RWPE2 (cell line): ENCODE results near the gene PRDM4.

Experiments
- ATAC-seq: fragments of 200-7000 bp; cut with Tn5 transposase; 3 replicates; pipeline ENCODE4 v1.9.1; 2021; ENCODE audit warnings: low read depth
- DNase-seq: peaks from one replicate; pipeline ENCODE4 v3.0.0-alpha.2; 2020; ENCODE audit warnings: low spot score
- H3K27ac ChIP-seq: fragments of 450-650 bp; 2 replicates; pipeline ENCODE4 v1.5.1; 2017; ENCODE audit warnings: mild to moderate bottlenecking; ENCODE audit not compliant: poor library complexity, severe bottlenecking
- H3K27me3 ChIP-seq: fragments of 250-450 bp; sonication (Bioruptor Pico); 2 replicates; pipeline ENCODE4 v1.5.1; 2021; ENCODE audit warnings: mild to moderate bottlenecking, moderate library complexity; ENCODE audit not compliant: insufficient read depth, poor library complexity, severe bottlenecking
- H3K36me3 ChIP-seq: fragments of 250-450 bp; sonication (Bioruptor Pico); 2 replicates; pipeline ENCODE4 v1.5.1; 2020; ENCODE audit warnings: low read depth, mild to moderate bottlenecking, moderate library complexity
- H3K4me1 ChIP-seq: fragments of 250-450 bp; sonication (Bioruptor Pico); 2 replicates; pipeline ENCODE4 v1.5.1; 2021; ENCODE audit warnings: mild to moderate bottlenecking, moderate library complexity; ENCODE audit not compliant: insufficient read depth, poor library complexity, severe bottlenecking
- H3K4me3 ChIP-seq: fragments of 250-450 bp; sonication (Bioruptor Pico); 2 replicates; pipeline ENCODE4 v1.5.1; 2021; ENCODE audit warnings: mild to moderate bottlenecking, moderate library complexity; ENCODE audit not compliant: severe bottlenecking
- H3K9me3 ChIP-seq: fragments of 250-450 bp; sonication (Bioruptor Pico); 2 replicates; pipeline ENCODE4 v1.5.1; 2021; ENCODE audit warnings: mild to moderate bottlenecking, moderate library complexity; ENCODE audit not compliant: severe bottlenecking
- CTCF ChIP-seq: fragments of 450-650 bp; IDR thresholded peaks from one replicate; pipeline ENCODE4 v1.5.1; 2017; ENCODE audit warnings: mild to moderate bottlenecking, moderate library complexity; ENCODE audit not compliant: poor library complexity, severe bottlenecking

PRDM4 gene

DNA sequence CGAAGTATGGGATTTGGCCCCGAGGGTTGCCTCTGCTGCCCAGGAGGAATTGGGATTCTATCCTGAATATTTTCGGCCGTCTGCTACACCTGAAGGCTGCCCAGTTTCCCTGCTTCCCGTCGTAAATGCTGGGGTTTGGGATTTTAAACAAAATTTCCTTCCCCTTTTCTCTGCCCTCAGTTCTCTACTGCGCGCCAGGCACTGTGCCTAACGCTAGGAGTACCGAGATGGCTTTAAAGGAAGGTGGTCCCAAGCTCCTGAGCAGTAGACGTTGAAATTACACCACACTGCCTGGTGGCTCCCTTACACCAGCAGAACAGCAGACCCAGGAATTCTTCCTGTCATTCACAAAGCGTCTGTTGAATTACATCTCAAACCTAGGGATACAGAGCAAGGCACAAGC is 566 bp upstream of the PRDM4 start:
- DNase-seq (no peak), ATAC-seq (no peak)
- no peak overlapping the region for H3K27ac ChIP-seq

GRCh38 chr12:107760207-107760808 is 629 bp downstream of the PRDM4 start:
- peak overlapping the region; percentile 86 for H3K4me3 ChIP-seq
- ATAC-seq, result 0 out of 3 replicates have a peak, but pooled peaks have one; percentile 6
- H3K27me3 ChIP-seq, result no peaks in the 10 kb centered on the region
- H3K9me3 ChIP-seq, result no peaks in the 10 kb centered on the region
- no peak for TF ChIP-seq CTCF
- peaks cover 47% of the 10 kb centered on the region for H3K36me3 ChIP-seq
- DNase-seq, result no peak
- H3K27ac ChIP-seq, result peak overlapping the region; percentile 54
- H3K4me1 ChIP-seq, result peaks cover 12% of the 10 kb centered on the region

More for the DNA sequence above, 566 bp upstream of the PRDM4 start:
- Histone ChIP-seq H3K4me3 (peak overlapping the region; percentile 86), H3K9me3 (no peaks in the 10 kb centered on the region), H3K27me3 (no peaks in the 10 kb centered on the region), H3K36me3 (peaks cover 35% of the 10 kb centered on the region), H3K4me1 (peaks cover 12% of the 10 kb centered on the region)
- TF ChIP-seq CTCF, result no peak

DNA sequence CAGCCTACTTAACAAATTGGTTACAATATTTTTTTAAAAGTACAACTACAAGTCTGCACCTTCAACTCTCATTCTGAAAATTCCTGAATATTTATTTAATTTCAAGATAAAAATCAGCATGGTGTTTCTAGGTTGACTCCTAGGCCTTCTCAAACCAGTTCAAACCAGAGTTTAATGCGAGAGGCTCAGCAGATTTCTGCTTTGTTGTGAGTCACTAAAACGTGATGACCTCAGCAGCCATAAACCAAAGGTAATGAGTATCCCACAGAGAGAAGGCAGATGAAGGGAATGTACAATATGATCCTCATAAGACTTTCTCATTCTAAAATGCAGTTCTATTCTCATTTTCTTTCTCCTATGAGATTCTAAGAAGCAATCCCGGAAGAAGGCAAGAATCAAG is 1.5 kb downstream of the PRDM4 start:
- DNase-seq (no peak), ATAC-seq (peak; percentile 74)
- TF ChIP-seq CTCF, result no peak
- Histone ChIP-seq H3K9me3 (no peaks in the 10 kb centered on the region), H3K36me3 (peaks cover 56% of the 10 kb centered on the region), H3K27me3 (no peaks in the 10 kb centered on the region), H3K4me1 (peaks cover 12% of the 10 kb centered on the region), H3K27ac (peak overlapping the region; percentile 54), H3K4me3 (peak overlapping the region; percentile 86)

- Histone ChIP-seq H3K27me3 (no peaks in the 10 kb centered on the region), H3K4me3 (no peak overlapping the region), H3K4me1 (peaks cover 11% of the 10 kb centered on the region), H3K27ac (peak overlapping the region; percentile 77), H3K36me3 (peaks cover 90% of the 10 kb centered on the region), H3K9me3 (no peaks in the 10 kb centered on the region)
- no peak for TF ChIP-seq CTCF
- ATAC-seq (peak; percentile 69), DNase-seq (no peak)
Measured at GRCh38 chr12:107749083-107749482, 11.9 kb downstream of the PRDM4 start.

GRCh38 chr12:107748472-107748871 is 12.5 kb downstream of the PRDM4 start:
- DNase-seq (no peak), ATAC-seq (peak; percentile 89)
- Histone ChIP-seq H3K4me1 (peaks cover 11% of the 10 kb centered on the region), H3K9me3 (no peaks in the 10 kb centered on the region), H3K27ac (peak overlapping the region; percentile 77), H3K27me3 (no peaks in the 10 kb centered on the region), H3K4me3 (no peak overlapping the region), H3K36me3 (peaks cover 90% of the 10 kb centered on the region)
- no peak for TF ChIP-seq CTCF
